Mononuclear cell (primary cell): ENCODE measurements around the gene IL12A. TPM values are rescaled to one million over a fixed set of nuclear protein-coding genes. Genes with fewer than 3 reads are reported as not detected.

Experiments used
- H3K27me3 ChIP-seq: 2 replicates; pipeline ENCODE4 v1.6.0; 2011; ENCODE audit warnings: low read length, control low read depth; ENCODE audit not compliant: insufficient read depth
- H3K4me1 ChIP-seq: 2 replicates; pipeline ENCODE4 v1.5.1; 2011; ENCODE audit warnings: mild to moderate bottlenecking, low read length, control low read depth; ENCODE audit not compliant: insufficient read depth
- H3K4me3 ChIP-seq: 2 replicates; pipeline ENCODE4 v1.5.1; 2011; ENCODE audit warnings: mild to moderate bottlenecking, low read length, moderate library complexity
- H3K9me3 ChIP-seq: 2 replicates; pipeline ENCODE4 v1.5.1; 2011; ENCODE audit warnings: low read depth, mild to moderate bottlenecking, control low read depth, low read length
- total RNA-seq: library from RNA; depleted of rRNA; stranded (reverse); fragments of >200 nt; gene quantifications from one replicate; pipeline ENCODE4 v1.2.3, GENCODE V29; 2012

The IL12A gene
- total RNA-seq, 1 donor = 4.1 TPM

DNA sequence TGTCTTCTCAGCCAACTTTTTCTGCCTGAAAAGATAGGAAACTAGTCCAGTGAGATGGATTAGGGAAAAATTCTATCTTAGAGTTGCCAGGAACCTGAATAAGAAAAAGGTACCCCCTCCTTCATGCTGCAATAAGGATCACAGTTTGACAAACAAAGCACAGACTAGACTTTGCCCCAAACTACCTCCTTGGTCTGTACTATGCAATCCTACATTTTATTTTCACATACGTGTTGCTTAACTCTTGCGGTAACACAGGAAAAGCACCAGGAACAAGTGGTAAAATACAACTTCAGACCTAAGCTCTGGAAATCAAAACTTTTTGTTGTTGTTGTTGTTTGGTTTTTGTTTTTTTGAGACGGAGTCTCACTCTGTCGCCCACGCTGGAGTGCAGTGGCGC lies 11.3 kb upstream of the IL12A start:
- Histone ChIP-seq H3K4me3 (no peak overlapping the region), H3K4me1 (peaks cover 12% of the 10 kb centered on the region), H3K9me3 (no peaks in the 10 kb centered on the region), H3K27me3 (no peaks in the 10 kb centered on the region)

DNA sequence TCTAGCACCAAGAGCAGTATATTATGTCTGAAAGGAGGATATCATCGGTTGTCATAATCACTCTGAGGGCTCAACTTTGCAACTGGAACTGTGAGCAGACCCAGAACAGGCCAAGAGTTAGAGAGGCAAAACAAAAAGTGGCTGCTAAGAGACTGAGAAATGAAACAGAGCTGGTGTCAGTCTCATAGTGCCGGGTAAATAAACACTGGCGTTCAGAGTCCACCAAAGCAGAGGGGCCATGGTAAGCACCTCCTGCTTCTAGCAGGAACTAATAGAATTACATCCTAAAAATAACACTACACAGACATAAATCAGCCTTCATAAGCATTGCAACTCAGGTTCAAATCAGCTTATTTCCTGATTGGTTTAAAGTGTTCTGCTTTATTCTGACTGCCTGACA lies 10.3 kb upstream of the IL12A start:
- Histone ChIP-seq H3K9me3 (no peaks in the 10 kb centered on the region), H3K4me3 (no peak overlapping the region), H3K27me3 (no peaks in the 10 kb centered on the region), H3K4me1 (peaks cover 12% of the 10 kb centered on the region)

- H3K4me3 ChIP-seq = no peak overlapping the region
- H3K4me1 ChIP-seq = peaks cover 12% of the 10 kb centered on the region
- no peaks in the 10 kb centered on the region for H3K9me3 ChIP-seq
- no peaks in the 10 kb centered on the region for H3K27me3 ChIP-seq
Observed at GRCh38 chr3:159978918-159979703, 9.5 kb upstream of the IL12A start.

- H3K4me1 ChIP-seq = peaks cover 6% of the 10 kb centered on the region
- H3K9me3 ChIP-seq = no peaks in the 10 kb centered on the region
Observed at GRCh38 chr3:159982442-159982974, 6.1 kb upstream of the IL12A start.

GRCh38 chr3:159987291-159987711 lies 1.3 kb upstream of the IL12A start:
- Histone ChIP-seq H3K4me1 (peaks cover 18% of the 10 kb centered on the region), H3K27me3 (no peaks in the 10 kb centered on the region), H3K4me3 (no peak overlapping the region), H3K9me3 (no peaks in the 10 kb centered on the region)

More at GRCh38 chr3:159982442-159982974, 6.1 kb upstream of the IL12A start:
- no peak overlapping the region for H3K4me3 ChIP-seq
- H3K27me3 ChIP-seq = no peaks in the 10 kb centered on the region

DNA sequence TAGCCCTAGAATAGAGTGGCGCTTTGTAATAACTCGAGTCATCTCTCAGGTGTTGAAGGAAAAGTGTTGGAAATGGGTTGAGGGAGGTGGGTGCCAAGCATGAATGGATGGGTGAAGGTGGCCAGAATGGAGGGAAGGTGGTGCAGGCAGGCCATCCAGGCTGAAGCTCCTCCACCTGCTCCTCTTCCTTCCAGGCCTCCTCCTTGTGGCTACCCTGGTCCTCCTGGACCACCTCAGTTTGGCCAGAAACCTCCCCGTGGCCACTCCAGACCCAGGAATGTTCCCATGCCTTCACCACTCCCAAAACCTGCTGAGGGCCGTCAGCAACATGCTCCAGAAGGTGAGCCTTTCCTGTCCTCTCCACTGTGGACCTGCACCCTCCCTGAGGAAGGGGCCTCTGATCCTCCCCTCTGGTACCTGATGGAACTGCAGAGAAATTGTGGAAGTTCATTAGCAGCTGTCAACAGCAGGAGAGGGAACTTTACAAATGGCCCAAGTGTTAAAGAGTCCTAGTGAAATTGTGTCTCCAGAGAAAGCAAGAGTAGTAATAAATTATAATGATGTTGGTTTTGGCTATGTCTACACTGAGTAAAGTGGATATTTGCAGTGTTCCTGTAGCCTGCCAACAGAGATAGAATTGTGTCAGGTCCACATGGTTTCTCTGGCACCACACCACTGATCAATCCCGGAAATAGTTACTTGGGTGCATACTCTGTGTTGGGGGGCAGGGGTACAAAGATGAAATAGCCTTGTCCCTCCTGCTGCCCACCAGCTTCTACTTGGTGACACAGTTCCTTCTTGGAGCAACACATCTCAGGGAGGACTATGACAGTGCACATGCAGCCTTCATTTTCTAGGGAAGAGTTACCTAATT lies 1.6 kb downstream of the IL12A start:
- Histone ChIP-seq H3K4me1 (peaks cover 18% of the 10 kb centered on the region), H3K4me3 (no peak overlapping the region), H3K9me3 (no peaks in the 10 kb centered on the region), H3K27me3 (no peaks in the 10 kb centered on the region)

GRCh38 chr3:159991591-159991990 lies 3.0 kb downstream of the IL12A start:
- H3K4me3 ChIP-seq = no peak overlapping the region

DNA sequence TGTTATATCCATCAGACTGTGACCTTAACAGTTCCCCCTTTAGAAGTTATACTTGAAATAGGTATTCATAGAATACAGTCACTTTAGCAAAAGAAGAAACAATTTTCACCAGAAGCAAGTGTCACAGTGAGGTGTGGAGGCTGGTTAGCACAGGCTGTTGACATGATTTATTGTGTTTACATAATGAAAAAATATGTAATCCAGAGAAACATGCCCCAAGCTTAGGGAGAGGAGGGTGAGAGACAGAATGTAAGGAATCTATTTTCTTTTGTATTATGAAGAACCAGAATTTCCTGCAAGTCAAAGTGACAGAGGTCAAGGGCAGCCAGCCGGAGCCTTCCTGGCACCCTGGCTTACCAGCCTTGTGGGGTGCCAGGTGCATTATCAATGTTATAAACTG lies 4.0 kb downstream of the IL12A start:
- Histone ChIP-seq H3K4me1 (peaks cover 16% of the 10 kb centered on the region), H3K9me3 (no peaks in the 10 kb centered on the region), H3K4me3 (no peak overlapping the region), H3K27me3 (no peaks in the 10 kb centered on the region)

More at GRCh38 chr3:159991591-159991990, 3.0 kb downstream of the IL12A start:
- H3K9me3 ChIP-seq = no peaks in the 10 kb centered on the region
- H3K27me3 ChIP-seq = no peaks in the 10 kb centered on the region
- H3K4me1 ChIP-seq = peaks cover 18% of the 10 kb centered on the region

- no peaks in the 10 kb centered on the region for H3K9me3 ChIP-seq
- H3K4me3 ChIP-seq = no peak overlapping the region
- H3K27me3 ChIP-seq = no peaks in the 10 kb centered on the region
- H3K4me1 ChIP-seq = peaks cover 3% of the 10 kb centered on the region
Observed at GRCh38 chr3:159994182-159994581, 5.5 kb downstream of the IL12A start.

- Histone ChIP-seq H3K9me3 (no peaks in the 10 kb centered on the region), H3K4me3 (no peak overlapping the region), H3K27me3 (no peaks in the 10 kb centered on the region), H3K4me1 (no peaks in the 10 kb centered on the region)
Observed at GRCh38 chr3:159995091-159995490, 6.5 kb downstream of the IL12A start.

DNA sequence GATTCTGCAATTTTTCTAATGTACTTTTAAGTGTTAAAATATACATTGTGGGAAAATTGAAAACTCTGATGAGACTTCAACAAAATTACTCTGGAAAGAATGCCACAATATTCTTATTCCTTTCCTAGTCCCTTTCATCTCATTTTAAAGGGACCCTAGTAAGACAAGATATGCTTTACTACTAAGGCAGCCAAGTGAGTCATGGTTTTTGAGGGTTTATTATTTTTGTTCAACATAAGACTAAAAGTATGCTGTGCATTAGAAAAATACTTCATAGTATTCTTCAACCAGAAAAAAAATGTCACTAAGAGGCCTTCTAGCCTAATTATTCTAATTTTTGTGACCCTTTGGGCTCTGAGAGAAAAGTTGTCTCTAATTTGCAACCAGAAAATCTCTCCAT lies 7.4 kb downstream of the IL12A start:
- Histone ChIP-seq H3K4me3 (no peak overlapping the region), H3K4me1 (no peaks in the 10 kb centered on the region), H3K27me3 (no peaks in the 10 kb centered on the region), H3K9me3 (no peaks in the 10 kb centered on the region)

DNA sequence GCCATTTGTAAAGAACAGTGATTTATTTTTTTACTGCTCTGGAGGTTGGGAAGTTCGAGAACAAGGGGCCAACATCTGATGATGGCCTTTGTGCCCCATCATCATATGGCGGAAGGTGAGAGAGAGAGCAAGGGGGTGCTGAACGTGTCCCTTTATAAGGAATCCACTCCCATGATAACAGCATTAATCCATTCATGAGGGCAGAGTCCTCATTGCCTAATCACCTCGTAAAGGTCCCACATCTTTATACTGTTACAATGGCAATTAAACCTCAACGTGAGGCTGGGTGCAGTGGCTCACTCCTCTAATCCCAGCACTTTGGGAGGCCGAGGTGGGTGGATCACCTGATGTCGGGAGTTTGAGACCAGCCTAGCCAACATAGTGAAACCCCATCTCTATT lies 8.3 kb downstream of the IL12A start:
- Histone ChIP-seq H3K4me3 (no peak overlapping the region), H3K4me1 (no peaks in the 10 kb centered on the region), H3K9me3 (no peaks in the 10 kb centered on the region), H3K27me3 (no peaks in the 10 kb centered on the region)

GRCh38 chr3:160001148-160001760 lies 12.6 kb downstream of the IL12A start:
- no peaks in the 10 kb centered on the region for H3K4me1 ChIP-seq
- no peaks in the 10 kb centered on the region for H3K9me3 ChIP-seq
- H3K27me3 ChIP-seq = no peaks in the 10 kb centered on the region
- H3K4me3 ChIP-seq = no peak overlapping the region

DNA sequence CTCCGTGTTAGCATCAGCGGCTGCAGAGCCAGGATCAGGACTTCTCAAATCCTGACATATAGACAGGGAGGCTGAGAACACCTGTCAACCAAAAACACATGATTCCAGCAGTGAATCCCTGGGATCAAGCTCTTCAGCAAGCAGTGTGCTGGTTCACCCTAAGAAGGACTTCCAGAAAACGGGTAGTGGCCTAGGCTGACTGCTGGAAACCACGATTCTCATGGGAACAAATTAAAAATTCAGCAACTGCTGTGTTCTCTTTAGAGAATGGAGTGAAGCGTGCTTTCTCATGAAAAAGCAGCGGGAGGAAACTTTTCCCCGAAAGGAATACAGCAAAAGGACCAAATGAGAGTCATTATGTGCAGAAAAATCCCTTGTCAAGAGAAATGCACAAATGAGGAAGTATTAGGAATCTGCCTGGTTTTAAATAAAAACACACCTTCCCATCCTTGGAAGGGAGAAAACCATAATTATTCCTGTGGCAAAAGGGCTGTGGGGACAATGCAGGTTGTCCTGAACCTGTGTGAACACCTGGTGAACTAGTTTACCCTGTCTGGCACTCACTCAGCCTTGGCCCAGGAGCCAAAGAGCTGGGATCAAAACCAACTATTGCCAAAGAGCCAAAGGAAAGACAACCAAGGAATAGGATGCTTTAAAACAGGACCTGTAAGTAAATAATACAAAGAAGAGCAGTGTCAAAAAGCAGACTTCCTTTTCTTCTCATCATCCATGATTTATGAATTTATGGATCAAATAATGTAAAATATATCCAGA lies 13.4 kb downstream of the IL12A start:
- Histone ChIP-seq H3K4me1 (no peaks in the 10 kb centered on the region), H3K9me3 (no peaks in the 10 kb centered on the region), H3K27me3 (no peaks in the 10 kb centered on the region), H3K4me3 (no peak overlapping the region)
